Measurements from ENCODE around the gene KRT40. TPM values are rescaled to one million over a fixed set of nuclear protein-coding genes. Genes with fewer than 3 reads are reported as not detected.

KRT40 gene
- total RNA-seq, 8 experiments from 2014 or later, result 0.19 TPM; not detected in 7

GRCh38 chr17:40992666-40993065 is 8.5 kb upstream of the KRT40 start:
- Histone ChIP-seq H3K4me1 (replicated peaks in 1 of 2) (peaks cover 2 to 4% of the 10 kb centered on the region in 2 donors), H3K27ac (no peak overlapping the region), H3K4me3 (no peak overlapping the region)
- in situ Hi-C loops (cut with MboI; ENCODE audit: low pct_unique_long_range_greater_than_20kb in 2 of 9, low sequenced_read_pairs in 9 of 9, unreplicated experiment in 9 of 9), result no loop called here
- ATAC-seq (replicated peaks in 6 of 8), result no peak
- 37 to 93% (median 68%) methylated on average over 3 of the region's 3 CpGs; no CpG with 5 or more reads in 1 of the 10 experiments for WGBS, 10 experiments

- no peak for ATAC-seq (replicated peaks in 6 of 8)
- no peak overlapping the region for H3K27ac ChIP-seq
- H3K4me1 ChIP-seq (replicated peaks in 1 of 2), result no peaks in the 10 kb centered on the region
- in situ Hi-C loops (cut with MboI; ENCODE audit: low pct_unique_long_range_greater_than_20kb in 2 of 9, low sequenced_read_pairs in 9 of 9, unreplicated experiment in 9 of 9), result no loop called here
- H3K4me3 ChIP-seq, result no peak overlapping the region
- WGBS, 10 experiments, result 20 to 92% (median 64%) methylated on average over 1 to 7 of the region's 8 CpGs; no CpG with 5 or more reads in 2 of the 10 experiments
Measured at GRCh38 chr17:40986920-40987319, 2.8 kb upstream of the KRT40 start.

- ATAC-seq (replicated peaks in 6 of 8), result no peak
- Histone ChIP-seq H3K27ac (no peak overlapping the region), H3K4me3 (no peak overlapping the region), H3K4me1 (replicated peaks in 1 of 2) (no peaks in the 10 kb centered on the region)
- in situ Hi-C loops (cut with MboI; ENCODE audit: low pct_unique_long_range_greater_than_20kb in 2 of 9, low sequenced_read_pairs in 9 of 9, unreplicated experiment in 9 of 9), result no loop called here
- WGBS, 10 experiments, result 30 to 87% (median 45%) methylated on average over 1 to 5 of the region's 5 CpGs; no CpG with 5 or more reads in 1 of the 10 experiments
Measured at GRCh38 chr17:40981115-40981514, 3.0 kb downstream of the KRT40 start.

- peak in 6 of 8 experiments; percentile 28 to 69 (median 54) for ATAC-seq (replicated peaks in 6 of 8)
- no peak overlapping the region for H3K27ac ChIP-seq
- no peak overlapping the region for H3K4me3 ChIP-seq
- no peaks in the 10 kb centered on the region for H3K4me1 ChIP-seq (replicated peaks in 1 of 2)
- in situ Hi-C loops (cut with MboI; ENCODE audit: low pct_unique_long_range_greater_than_20kb in 2 of 9, low sequenced_read_pairs in 9 of 9, unreplicated experiment in 9 of 9), result no loop called here
- 27 to 88% (median 60%) methylated on average over 1 to 6 of the region's 8 CpGs; no CpG with 5 or more reads in 3 of the 10 experiments for WGBS, 10 experiments
Measured at GRCh38 chr17:40980596-40980995, 3.5 kb downstream of the KRT40 start.

DNA sequence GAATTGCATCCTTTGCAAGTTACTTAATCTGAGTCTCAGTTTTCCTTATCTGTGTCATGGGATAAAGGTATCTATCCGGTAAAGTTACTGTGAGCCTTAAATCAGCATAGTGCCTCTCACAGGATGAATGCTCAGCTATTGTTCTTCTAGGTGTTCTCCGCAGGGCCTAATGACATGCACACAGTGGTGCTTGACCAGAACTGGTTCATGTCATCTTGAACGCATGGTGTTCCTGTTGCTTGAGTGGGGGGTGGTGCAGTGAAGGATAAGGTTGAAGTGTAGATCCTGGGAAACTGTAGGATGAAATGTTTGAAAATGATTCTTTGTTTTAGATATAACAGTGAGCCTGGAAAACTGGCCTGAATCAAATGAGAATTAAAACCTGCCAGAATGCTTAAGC is 4.0 kb downstream of the KRT40 start:
- Histone ChIP-seq H3K4me3 (no peak overlapping the region), H3K27ac (no peak overlapping the region), H3K4me1 (replicated peaks in 1 of 2) (no peaks in the 10 kb centered on the region)
- WGBS, 10 experiments, result 69 to 100% (median 88%) methylated on average over 1 to 3 of the region's 3 CpGs; no CpG with 5 or more reads in 2 of the 10 experiments
- in situ Hi-C loops (cut with MboI; ENCODE audit: low pct_unique_long_range_greater_than_20kb in 2 of 9, low sequenced_read_pairs in 9 of 9, unreplicated experiment in 9 of 9), result no loop called here
- no peak for ATAC-seq (replicated peaks in 6 of 8)

- ATAC-seq (replicated peaks in 6 of 8), result no peak
- H3K4me1 ChIP-seq (replicated peaks in 1 of 2), result no peaks in the 10 kb centered on the region
- 0 to 97% (median 80%) methylated on average over 1 to 7 of the region's 13 CpGs; no CpG with 5 or more reads in 3 of the 10 experiments for WGBS, 10 experiments
- in situ Hi-C loops (cut with MboI; ENCODE audit: low pct_unique_long_range_greater_than_20kb in 2 of 9, low sequenced_read_pairs in 9 of 9, unreplicated experiment in 9 of 9), result no loop called here
- no peak overlapping the region for H3K27ac ChIP-seq
- no peak overlapping the region for H3K4me3 ChIP-seq
Measured at GRCh38 chr17:40978575-40979151, 5.5 kb downstream of the KRT40 start.

GRCh38 chr17:40975516-40975915 is 8.6 kb downstream of the KRT40 start:
- ATAC-seq (replicated peaks in 6 of 8), result no peak
- H3K4me3 ChIP-seq, result no peak overlapping the region
- no peaks in the 10 kb centered on the region for H3K4me1 ChIP-seq (replicated peaks in 1 of 2)
- H3K27ac ChIP-seq, result no peak overlapping the region
- in situ Hi-C loops (cut with MboI; ENCODE audit: low pct_unique_long_range_greater_than_20kb in 2 of 9, low sequenced_read_pairs in 9 of 9, unreplicated experiment in 9 of 9), result no loop called here

DNA sequence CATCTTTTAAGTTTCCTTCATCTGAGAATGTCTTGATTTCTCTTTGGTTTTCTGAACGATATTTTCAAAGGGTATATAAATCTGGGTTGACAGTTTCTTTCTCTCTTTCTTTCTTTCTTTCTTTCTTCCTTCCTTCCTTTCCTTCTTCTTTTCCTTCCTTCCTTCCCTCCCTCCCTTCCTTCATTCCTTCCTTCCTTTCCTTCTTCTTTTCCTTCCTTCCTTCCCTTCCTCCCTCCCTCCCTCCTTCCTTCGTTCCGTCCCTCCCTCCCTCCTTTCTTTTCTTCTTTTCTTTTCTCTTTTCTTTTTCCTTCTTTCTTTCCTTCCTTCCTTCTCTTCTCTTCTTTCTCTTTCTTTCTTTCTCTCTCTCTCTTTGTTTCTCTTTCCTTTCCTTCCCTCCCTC is 9.8 kb downstream of the KRT40 start:
- ATAC-seq (replicated peaks in 6 of 8), result no peak
- H3K27ac ChIP-seq, result no peak overlapping the region
- WGBS, 10 experiments, result 8 to 100% (median 81%) methylated on average over 1 to 3 of the region's 3 CpGs; no CpG with 5 or more reads in 3 of the 10 experiments
- no peaks in the 10 kb centered on the region for H3K4me1 ChIP-seq (replicated peaks in 1 of 2)
- H3K4me3 ChIP-seq, result no peak overlapping the region
- in situ Hi-C loops (cut with MboI; ENCODE audit: low pct_unique_long_range_greater_than_20kb in 2 of 9, low sequenced_read_pairs in 9 of 9, unreplicated experiment in 9 of 9), result no loop called here

GRCh38 chr17:40967582-40967981 is 16.5 kb downstream of the KRT40 start:
- Histone ChIP-seq H3K4me3 (no peak overlapping the region), H3K4me1 (replicated peaks in 1 of 2) (no peaks in the 10 kb centered on the region), H3K27ac (no peak overlapping the region)
- WGBS, 10 experiments, result 43 to 83% (median 80%) methylated on average over 1 of the region's 1 CpG; no CpG with 5 or more reads in 7 of the 10 experiments
- no peak for ATAC-seq (replicated peaks in 6 of 8)
- in situ Hi-C loops (cut with MboI; ENCODE audit: low pct_unique_long_range_greater_than_20kb in 2 of 9, low sequenced_read_pairs in 9 of 9, unreplicated experiment in 9 of 9), result no loop called here

DNA sequence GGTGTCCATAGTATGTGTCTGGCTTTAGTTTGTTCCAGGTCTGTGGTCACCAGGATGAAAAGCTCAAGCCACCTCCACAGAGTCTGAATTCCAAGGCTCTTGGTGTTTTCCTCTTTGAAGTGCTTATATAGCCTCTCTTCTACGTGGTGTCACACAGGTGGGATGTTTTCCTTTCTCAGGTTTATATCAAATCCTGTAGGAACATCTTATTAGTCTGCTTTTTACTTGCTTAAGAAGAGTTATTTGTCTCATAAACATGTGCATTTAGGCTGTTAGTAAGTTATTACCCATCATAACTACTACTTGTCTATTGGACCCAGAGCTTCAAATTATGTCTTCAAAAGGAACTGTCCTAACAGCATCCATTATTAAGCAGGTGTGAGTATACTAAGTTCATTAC is 17.3 kb downstream of the KRT40 start, which contains the start of gene KRT39:
KRT39 (minus strand) TSS at position 101 of the 400 bp plus-strand sequence; CDS start at position 9, 92 bp downstream.
- H3K27ac ChIP-seq, result no peak within 1 kb of the TSS
- in situ Hi-C loops (cut with MboI; ENCODE audit: low pct_unique_long_range_greater_than_20kb in 2 of 9, low sequenced_read_pairs in 9 of 9, unreplicated experiment in 9 of 9), result no loop called here
- H3K4me1 ChIP-seq (replicated peaks in 1 of 2), result no peaks in the 10 kb centered on the region
- WGBS, 10 experiments, result 20 to 100% (median 55%) methylated on average over 1 of the region's 1 CpG; no CpG with 5 or more reads in 6 of the 10 experiments
- no peak for ATAC-seq (replicated peaks in 6 of 8)
- H3K4me3 ChIP-seq, result no peak within 1 kb of the TSS

DNA sequence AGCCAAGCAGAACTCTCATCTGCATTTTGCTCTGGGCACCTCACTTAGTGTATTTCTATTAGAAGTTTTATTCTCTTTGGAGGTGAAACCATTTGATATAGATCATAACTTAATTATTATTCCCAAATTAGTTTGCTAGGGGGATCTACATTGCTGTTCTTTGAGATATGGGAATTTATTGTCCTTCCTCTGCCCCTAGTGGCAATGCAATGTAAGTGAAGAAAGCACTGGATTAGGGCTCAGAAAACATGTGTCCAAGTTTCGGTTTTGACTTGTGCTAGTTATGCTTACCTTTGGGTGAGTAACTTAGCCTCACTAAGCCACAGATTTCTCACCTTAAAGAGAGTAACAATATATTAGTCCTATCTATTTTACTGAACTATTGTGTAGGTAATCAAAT is 20.3 kb downstream of the KRT40 start:
- in situ Hi-C loops (cut with MboI; ENCODE audit: low pct_unique_long_range_greater_than_20kb in 2 of 9, low sequenced_read_pairs in 9 of 9, unreplicated experiment in 9 of 9), result no loop called here
- Histone ChIP-seq H3K4me1 (replicated peaks in 1 of 2) (no peaks in the 10 kb centered on the region), H3K4me3 (no peak overlapping the region), H3K27ac (no peak overlapping the region)
- whole genome bisulfite sequencing, 10 experiments, result 20 to 100% (median 100%) methylated on average over 1 of the region's 1 CpG; no CpG with 5 or more reads in 3 of the 10 experiments
- ATAC-seq (replicated peaks in 6 of 8), result peak in 3 of 8 experiments; percentile 22 to 59 (median 32)

- Histone ChIP-seq H3K4me3 (no peak overlapping the region), H3K27ac (no peak overlapping the region), H3K4me1 (replicated peaks in 1 of 2) (peaks cover 7 to 10% of the 10 kb centered on the region in 2 donors)
- in situ Hi-C loops (cut with MboI; ENCODE audit: low pct_unique_long_range_greater_than_20kb in 2 of 9, low sequenced_read_pairs in 9 of 9, unreplicated experiment in 9 of 9), result no loop called here
- no peak for ATAC-seq (replicated peaks in 6 of 8)
- WGBS, 10 experiments, result 20 to 100% (median 83%) methylated on average over 1 to 4 of the region's 4 CpGs; no CpG with 5 or more reads in 1 of the 10 experiments
Measured at GRCh38 chr17:40962059-40962561, 22.0 kb downstream of the KRT40 start.

- no peak for ATAC-seq (replicated peaks in 6 of 8)
- H3K27ac ChIP-seq, result no peak overlapping the region
- WGBS, 10 experiments, result 10 to 83% (median 69%) methylated on average over 1 of the region's 1 CpG; no CpG with 5 or more reads in 2 of the 10 experiments
- in situ Hi-C loops (cut with MboI; ENCODE audit: low pct_unique_long_range_greater_than_20kb in 2 of 9, low sequenced_read_pairs in 9 of 9, unreplicated experiment in 9 of 9), result no loop called here
- H3K4me1 ChIP-seq (replicated peaks in 1 of 2), result peaks cover 12 to 15% of the 10 kb centered on the region in 2 donors
- no peak overlapping the region for H3K4me3 ChIP-seq
Measured at GRCh38 chr17:40961591-40961990, 22.5 kb downstream of the KRT40 start.

GRCh38 chr17:40960144-40960543 is 24.0 kb downstream of the KRT40 start:
- 45 to 100% (median 85%) methylated on average over 1 to 10 of the region's 10 CpGs for WGBS, 10 experiments
- H3K4me1 ChIP-seq (replicated peaks in 1 of 2), result peaks cover 15 to 18% of the 10 kb centered on the region in 2 donors
- no peak overlapping the region for H3K4me3 ChIP-seq
- H3K27ac ChIP-seq, result no peak overlapping the region
- ATAC-seq (replicated peaks in 6 of 8), result no peak
- in situ Hi-C loops (cut with MboI; ENCODE audit: low pct_unique_long_range_greater_than_20kb in 2 of 9, low sequenced_read_pairs in 9 of 9, unreplicated experiment in 9 of 9), result no loop called here
